ENCODE data around the gene ADCY9.

Gene ADCY9

DNA sequence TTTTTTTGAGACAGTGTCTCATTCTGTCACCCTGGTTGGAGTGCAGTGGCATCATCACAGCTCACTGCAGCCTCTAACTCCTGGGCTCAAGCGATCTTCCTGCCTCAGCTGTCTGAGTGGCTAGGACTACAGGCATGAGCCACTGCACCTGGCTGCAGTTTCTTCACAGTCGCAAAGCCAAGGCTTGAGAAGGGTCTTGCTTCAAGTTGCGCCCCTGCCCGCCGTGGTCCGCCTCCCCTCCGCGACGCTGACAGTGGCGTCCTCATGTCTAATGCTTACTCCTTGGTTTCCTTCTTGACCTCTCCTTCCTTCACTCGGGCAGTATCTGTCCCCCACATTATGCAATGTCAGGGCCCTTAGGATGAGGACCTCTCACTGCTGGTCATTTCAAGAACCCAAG lies 112.7 kb downstream of the ADCY9 start:
- DNase-seq (ENCODE audit: low read depth) = no peak

DNA sequence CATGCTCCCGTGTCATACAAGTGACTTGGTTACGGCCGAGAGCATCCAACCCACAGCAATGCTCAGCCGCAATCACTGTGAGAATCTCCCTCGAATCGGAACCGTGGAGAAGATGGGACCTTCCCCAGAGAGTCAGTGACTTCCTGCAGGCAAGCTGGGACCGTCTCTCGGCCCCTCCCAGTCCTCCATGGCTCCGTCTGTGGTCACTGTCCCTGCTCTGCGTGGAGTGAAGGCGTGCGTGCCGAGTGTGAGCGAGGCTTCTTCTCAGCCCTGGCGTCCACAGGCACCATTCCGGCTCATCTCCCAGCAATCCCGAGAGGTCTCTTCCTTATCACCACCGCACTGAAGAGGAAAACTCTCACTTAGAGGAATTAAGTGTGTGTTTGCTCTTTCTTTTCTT lies 113.1 kb downstream of the ADCY9 start:
- no peak for DNase-seq (ENCODE audit: low read depth)

DNA sequence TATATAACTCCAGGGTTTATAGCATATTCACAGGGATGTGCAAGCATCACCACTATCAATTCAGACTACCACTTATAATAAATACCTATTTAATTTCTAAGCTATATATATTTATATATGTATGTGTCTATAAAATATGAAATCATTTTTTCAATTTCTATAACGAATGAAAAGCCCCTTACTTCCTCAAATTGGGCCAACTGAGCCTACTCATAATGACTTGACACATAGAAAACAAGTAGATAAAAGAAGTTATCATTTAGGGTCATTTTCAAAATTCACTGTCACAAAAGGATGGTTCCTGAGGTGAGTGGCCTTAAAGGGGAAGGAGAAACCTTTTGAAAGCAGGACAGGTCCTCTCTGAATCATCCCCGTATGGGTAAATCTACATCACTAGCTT lies 114.1 kb downstream of the ADCY9 start:
- DNase-seq (ENCODE audit: low read depth) = no peak

DNA sequence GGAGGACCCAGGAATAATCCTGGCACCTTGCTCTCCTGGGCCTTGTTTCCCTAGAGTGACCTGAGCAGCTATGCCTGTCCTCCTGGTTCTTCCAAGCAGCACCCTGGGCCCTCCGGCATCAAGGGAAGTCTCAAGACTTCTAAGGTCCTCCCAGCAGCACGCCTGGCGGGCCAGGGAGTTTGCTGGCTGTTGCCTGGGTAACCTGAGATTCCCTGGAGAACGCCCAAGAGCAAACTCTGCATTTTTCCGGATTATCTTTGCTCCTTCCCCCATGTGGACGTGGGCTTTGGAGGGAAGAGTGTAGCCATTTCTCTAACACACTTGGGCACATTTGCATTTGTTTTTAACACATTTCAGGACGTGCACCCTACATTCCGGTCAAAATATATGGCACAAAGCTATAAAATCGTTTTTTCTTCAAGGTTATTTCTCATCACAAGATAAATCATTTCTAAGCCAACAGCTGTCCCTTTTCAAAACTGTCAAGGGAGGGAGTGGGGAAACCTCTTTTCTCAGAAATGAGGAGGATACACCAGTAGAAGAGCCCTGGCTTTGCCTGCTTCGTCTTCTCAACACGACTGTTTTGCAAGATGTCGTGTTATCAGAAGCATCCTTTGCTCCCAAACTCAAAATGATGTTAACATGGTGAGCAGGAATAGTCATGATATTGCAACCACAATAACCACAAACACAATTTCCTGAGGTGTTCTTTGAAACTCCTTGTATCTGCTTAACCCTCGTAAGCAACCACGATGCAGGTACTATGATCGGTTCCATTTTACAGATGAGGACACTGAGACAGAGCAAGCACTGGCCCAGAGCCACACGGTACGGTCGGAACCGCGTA lies 116.5 kb downstream of the ADCY9 start:
- DNase-seq (ENCODE audit: low read depth) = no peak

DNA sequence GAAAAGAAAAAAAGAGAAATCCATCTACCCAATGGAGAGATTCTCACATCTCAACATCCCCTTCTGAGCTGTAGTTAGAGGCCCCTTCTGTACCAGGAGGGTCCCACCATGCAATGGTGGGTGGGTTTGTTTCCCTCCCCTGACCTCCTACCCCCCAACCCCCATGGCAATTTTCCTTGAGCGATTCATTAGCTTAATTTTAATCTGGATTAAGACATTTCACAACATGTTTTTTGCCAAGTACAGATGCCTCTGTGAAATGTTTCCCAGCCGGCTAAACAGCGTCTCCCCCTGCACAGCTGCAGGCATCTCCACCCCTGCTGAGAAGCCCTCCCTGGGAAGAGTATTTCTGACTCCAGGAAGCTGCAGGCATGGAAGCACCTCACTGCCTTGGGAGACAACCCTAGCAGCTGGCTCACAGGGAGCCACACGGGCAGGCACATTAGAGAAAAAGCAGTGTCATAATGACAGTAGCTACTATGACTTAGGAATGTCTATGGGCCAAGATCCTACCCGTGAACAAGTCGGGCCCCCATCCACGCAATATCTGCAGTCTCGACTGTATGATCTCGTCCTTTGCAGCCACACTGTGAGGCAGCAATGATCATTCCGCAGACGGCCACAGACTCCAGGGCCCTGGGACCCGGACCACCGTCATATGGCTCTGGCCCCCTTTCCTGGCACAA lies 117.3 kb downstream of the ADCY9 start:
- no peak for DNase-seq (ENCODE audit: low read depth)

DNA sequence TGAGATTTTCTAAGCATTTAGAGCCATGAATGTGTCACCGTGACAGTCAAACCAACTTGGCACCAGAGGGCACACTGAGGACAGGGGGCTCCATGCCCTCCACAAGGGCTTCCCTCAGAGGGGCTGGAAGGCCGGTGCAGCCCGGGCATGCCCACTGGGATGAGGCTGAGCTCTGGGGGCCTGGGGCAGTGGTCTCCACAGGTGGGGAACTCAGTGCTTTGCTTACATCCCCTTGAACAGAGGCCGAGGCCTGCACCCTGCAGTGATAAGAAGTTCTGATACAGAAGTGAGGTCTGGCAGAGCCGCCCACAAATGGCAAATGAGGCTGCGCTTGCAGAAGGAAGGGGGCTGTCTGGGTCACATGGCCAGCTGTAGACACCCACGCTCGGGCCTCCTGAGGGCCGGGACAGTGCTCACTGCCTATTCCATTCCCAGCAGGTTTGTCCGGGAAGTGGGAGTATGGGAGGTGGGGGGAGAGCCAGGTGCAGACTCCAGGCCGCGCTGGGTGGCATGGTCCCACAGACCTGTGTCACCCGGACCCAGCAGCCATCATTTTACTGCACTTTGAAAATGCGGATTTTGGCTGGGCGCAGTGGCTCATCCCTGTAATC lies 118.9 kb downstream of the ADCY9 start:
- DNase-seq (ENCODE audit: low read depth) = no peak

DNA sequence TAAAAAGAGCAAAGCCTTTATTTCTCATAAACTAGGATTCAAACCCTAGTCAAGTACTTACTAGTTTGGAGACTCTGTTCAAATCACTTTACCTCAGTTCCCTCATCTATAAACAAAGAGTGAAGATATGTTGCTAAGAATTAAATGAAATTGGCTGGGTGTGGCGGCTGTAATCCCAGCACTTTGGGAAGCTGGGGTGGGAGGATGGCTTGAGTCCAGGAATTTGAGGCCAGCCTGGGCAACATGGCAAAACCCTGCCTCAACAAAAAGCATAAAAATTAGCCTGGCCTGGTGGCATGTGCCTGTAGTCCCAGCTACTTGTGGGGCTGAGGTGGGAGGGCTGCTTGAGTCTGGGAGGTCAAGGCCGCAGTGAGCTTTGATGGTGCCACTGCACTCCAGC lies 121.2 kb downstream of the ADCY9 start:
- no peak for DNase-seq (ENCODE audit: low read depth)

DNA sequence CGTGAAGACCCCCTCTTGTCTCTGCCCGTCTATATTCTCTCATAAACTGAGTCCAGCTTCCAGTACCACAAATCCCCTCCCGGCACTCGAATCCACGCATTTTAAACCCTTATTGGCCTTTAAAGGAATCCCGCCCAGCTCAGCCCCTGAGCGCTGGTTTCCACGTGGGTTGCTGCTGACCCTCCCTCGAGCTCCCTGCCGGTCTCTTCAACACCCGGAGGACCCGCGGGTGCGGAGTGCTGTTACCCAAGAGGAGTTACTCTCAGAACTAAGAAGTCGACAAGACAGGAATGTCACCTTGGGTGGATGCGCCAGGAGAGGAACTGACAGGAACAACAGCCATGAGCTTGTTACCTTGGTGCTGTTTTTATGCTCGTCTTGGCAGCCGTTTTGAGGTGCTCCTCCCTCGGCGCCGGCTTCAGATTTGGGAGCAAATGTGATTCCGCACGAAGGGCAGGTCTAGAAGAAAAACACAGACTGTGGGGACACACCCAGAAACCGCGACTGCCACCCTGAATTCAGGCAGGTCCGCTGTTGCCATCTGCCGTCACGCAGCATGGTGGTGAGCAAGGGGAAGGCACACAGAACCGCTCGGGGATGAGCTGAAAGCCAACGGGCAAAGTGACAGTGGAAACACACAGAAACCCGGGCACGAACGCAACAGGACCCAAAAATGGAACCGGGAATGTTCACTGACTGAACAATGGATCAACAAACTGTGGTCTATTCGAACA lies 123.0 kb downstream of the ADCY9 start:
- no peak for DNase-seq (ENCODE audit: low read depth)

DNA sequence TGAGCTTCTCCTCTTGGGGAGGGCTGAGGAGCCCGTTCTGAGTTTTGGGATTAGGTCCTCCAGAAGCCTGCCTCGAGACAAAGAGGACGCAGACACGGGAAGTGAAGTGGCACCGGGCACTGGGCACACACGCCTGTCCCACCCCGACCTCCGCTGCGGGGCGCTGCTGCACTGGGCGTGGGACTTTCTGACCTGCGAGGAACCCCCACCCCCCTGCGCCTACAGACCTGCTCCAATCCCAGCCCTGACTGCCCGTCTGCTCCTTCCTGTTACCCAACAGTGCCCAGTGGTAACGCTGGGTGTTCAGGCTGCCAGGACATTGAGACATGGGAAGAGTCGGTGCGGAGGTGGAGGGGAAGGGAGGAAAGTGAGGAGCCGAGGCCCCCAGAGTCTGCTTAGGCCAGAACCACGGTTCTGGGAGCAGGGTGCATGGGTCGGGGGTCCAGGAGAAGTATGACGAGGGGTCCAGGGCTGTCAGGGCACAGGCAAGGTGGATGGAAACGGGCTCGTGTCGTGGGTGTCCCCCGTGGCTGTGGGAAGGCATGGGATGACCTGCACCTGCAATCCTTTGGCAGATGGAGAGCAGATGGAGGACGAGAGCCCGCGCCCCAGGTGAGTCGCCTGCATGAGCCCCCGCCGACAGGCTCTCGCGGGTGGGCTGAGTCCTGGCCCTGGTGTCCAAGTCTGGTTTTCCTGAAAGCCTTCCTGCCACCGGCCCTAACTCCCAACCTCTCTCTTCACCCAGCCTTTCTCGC lies 123.8 kb downstream of the ADCY9 start:
- DNase-seq (ENCODE audit: low read depth) = no peak

DNA sequence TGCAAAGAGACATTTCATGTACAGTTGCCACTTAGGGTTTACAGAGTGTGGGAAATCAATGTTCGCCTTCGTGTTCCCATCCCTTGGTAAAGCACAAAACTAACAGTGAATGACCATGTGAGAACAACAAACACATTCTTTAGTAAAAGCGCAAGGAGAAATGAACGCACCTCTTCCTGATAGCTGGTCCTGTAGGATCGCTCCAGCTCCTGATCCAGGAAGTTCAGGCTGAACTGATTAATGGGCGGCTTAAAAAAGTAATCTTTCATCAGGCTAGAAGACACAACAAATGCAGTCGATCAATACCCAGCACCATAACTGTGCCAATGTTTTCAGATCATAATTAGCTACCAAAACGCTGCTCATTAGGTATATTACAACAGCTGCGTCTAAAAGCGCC lies 127.4 kb downstream of the ADCY9 start:
- DNase-seq (ENCODE audit: low read depth) = no peak

DNA sequence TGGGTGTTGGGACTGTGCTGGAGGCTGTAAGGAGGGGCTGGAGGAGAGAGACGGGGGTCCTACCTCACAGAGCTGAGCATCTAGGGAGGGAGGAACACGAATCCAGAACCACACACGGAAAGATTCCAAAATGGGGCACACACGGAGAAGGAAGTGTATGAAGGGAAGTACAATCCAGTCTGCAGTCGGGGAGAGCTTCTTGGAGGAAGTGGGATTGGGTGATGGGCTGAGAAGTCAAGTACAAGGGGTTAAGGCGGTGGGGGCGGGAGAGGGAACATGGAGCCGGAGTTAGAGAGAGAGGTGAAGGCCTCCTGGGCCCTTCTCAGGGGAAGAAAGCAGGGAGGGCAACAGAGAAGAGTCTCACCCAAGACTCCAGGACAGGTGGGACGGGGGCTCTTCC lies 128.2 kb downstream of the ADCY9 start:
- DNase-seq (ENCODE audit: low read depth) = no peak

DNA sequence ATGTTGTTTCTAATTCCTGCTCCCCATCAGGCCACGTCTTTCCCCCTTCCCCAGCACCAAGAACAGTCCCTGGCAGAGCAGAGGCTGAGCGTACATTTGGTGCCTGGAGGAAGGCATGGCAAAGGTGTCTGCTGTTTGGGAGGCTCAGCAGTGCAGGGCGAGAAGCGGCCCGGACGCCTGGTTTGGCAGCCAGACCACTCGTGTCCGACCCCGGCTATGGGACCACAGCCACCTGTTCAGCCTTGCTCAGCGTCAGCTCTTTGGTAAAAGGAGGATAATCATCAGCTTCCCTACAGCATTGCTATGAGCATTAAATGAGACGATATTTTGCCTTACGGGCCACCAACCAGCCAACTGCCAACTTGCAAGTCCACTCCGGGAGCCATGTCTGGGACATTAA lies 129.0 kb downstream of the ADCY9 start:
- DNase-seq (ENCODE audit: low read depth) = no peak

DNA sequence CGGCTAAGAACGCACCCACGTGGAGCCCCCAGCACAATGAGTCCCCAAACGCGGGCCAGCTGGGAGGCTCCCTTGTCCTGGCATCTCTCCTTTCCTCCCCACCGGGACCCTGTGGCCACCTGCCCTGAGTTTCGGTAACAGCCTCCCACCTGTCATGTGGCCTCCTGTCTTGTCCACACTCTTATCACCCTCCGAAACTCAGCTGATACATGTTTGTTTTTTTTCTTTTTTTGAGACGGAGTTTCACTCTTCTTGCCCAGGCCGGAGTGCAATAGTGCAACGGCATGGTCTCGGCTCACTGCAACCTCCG lies 130.1 kb downstream of the ADCY9 start:
- no peak for DNase-seq (ENCODE audit: low read depth)

DNA sequence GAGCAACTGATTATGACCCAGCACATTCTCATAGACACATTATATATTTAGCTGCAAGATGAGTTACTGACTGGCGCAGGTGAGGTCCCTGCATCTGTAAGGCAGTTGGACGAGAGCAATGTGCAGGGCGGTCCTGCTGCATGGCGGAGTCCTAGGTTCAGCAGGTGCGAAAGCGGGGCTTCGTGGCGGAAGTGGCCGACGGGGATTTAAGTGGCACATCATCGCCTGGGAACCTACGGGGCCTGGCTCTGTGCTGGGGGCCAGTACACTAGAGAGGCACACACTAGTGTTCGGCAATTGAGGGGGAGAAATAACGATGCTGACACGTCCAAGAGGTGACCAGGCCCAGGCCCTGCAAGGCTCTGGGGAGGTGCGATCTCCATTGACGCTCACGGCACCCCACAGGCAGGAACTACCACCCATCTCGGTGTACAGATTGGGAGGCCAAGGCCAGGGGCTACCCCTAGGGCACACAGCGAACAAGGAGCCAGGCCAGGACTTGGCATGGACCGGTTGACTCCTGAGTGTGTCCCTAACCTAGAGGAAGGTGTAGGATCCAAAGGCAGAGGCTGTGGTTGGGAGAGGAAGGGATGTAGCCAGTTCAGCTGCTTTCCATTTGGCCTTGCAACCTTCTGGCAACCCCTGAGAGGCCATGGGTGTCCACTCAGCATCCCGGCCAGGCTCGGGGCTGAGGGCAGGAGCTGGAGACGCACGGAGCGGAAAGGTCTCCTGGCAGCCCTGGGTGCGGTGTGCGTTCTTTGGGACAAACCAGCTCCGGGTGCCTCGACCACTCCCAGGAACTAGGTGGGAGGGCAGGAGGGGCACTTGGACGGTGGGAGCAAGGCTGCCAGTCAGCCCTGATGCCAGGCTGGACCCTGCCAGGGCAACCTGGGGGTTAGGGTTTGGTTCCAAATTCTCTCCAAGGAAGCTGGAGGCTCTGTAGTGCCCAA lies 131.9 kb downstream of the ADCY9 start:
- DNase-seq (ENCODE audit: low read depth) = no peak

DNA sequence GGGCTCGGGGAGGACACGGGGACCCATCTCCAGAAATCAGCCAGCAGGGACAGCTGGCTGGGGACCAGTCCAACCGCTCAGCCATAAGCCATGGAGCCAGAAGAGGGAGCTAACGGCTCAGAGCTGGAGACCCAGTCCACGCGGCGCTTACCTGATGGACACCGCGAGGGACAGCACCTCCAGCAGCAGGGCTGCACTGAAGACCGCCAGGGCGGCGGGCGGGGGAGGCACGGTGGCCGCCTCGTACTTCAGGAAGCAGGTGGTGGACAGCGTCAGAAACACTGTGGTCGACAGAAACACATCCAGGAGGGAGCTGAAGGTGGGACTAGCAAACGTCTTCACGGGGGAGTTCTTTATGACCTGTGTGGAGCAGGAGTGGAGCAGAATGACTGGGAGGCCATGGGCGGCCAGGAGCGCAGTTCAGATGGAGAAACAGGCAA lies 133.1 kb downstream of the ADCY9 start:
- no peak for DNase-seq (ENCODE audit: low read depth)

DNA sequence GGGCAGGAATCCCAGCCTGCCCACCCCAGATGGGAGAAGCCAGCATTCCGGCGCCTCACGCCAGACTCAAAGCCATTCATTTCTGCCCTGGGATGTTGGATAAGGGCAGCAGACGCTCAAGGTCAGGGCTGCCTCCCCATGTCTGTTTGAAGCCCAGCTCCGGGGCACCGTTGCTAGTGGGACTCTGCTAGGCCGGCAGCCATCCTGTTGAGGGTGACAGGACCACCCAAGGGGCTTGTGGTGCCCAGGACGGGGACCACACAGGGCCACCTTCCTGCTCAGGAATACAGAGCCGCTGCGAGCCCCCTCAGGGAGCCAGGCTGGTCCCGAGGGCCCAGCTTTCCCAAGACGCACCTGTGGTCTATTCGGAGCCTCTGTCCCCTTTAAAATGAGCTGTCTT lies 134.0 kb downstream of the ADCY9 start:
- DNase-seq (ENCODE audit: low read depth) = no peak

DNA sequence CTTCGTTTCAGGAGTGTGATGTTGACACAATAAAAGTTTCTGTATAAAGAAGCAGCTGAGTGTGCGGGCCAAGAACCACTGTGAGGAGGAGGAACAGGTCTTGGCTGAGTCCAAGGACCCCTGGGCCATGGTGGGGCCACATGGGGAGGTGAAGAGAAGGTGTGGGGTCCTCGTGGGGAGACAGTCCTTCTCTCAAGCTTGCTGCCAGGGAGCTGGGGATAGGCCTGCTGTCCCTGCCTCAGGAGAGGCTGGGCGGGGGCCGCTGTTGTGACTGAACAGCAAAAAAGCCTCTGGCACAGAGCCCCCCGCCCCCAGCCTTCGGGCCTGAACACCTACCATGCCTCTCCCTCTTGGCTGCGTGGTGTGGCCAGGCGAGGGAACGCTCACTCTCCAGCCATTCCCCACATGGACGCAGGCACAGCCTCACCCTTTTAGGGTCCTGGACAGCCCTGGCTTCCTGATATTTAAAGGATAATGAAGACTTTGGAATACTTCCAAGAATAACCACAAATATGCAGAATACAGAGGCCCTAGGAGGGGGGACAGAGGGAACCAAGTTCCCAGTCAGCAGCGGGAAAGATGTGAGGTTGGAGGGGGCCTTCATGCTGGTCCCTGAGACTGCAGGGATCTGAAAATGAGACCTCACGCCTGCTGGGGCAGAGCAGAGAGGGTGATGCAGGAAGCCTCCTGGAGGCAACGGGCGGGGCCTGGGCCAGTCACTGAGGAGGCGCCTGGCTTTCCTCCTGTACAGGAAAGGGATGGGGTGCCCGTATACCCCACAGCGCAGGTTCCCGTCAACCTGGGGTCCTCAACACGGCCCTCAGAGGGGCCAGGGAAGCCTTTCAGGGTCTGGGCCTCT lies 135.8 kb downstream of the ADCY9 start:
- DNase-seq (ENCODE audit: low read depth) = no peak

DNA sequence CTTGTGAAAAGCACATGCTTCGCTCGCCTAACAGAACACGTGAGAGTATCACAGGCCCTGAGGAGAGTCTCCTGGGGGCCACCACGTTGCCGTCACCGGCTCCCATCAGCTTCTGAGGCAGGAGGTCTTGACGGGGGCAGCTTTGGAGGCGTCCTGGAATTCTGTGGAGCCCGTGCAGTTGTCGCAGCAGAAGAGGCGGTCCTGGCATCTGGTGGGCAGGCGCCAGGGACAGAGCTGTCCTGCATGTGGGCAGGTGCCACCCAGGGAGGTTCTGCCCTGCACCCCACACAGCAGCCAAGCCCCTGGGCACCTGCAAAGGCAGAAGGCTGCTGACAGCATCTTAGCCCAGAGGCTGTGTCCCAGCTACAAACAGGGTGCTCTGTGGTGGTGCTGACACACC lies 136.7 kb downstream of the ADCY9 start:
- DNase-seq (ENCODE audit: low read depth) = no peak

DNA sequence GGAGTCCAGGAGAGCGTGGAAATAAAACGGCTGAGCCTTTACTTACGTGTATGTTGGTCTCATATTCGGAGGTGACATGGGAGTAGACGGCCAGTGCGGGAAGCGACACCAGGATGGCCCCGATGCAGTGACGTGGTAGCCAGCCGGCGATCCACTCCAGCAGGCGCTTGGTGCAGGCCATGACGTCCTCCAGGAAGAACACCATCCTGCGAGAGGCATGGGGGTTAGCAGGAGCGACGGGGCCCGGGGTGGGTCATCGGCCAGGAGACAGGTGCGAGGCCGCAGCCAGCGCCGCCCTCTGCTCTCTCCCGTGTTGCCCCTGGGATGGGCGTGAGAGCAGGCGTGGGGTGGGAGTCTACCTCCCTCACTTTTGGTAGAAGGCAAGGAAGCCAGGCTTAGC lies 137.2 kb downstream of the ADCY9 start:
- no peak for DNase-seq (ENCODE audit: low read depth)

DNA sequence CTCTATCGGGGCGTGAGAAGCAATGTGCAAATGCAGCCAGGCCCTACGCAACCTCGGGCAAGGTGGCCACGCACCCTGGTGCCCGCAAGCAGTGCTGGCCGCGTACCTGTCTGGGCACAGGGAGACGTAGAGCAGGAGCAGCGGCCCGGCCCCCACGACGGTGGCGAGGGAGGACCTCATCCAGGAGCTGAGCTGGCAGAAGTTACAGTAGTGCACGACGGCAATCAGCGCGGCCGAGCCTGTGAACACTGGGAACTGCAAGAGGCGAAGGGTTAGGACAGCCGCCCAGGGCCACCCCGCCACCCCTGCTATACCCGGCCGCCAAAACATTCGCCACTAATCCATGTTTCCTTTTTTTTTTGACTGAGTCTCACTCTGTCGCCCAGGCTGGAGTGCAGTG lies 138.9 kb downstream of the ADCY9 start:
- no peak for DNase-seq (ENCODE audit: low read depth)
